ENCODE results near the gene NDUFS8. TPM values are rescaled to one million over a fixed set of nuclear protein-coding genes. Genes with fewer than 3 reads are reported as not detected.
A peak's percentile ranks its signal among the peaks of the same experiment; 100 is the strongest.
"Not testable (repeated sequence)": the region's sequence is repeated elsewhere in the genome, so short reads cannot be mapped to it uniquely, and the experiment has no call there.

Gene NDUFS8
- total RNA-seq, 4 donors from 2014 or later, result 155 to 226 (median 188) TPM

- peak; percentile 50 to 83 (median 68) for TF ChIP-seq CTCF (IDR thresholded peaks at IDR 0.05)
- Histone ChIP-seq H3K4me1 (peaks cover 0 to 25% (median 12%) of the 10 kb centered on the region in 4 donors), H3K27me3 (peaks cover 11% of the 10 kb centered on the region)
- in situ Hi-C loops (cut with MboI; ENCODE audit: low pct_ligation_motif_present in 1 of 4, low pct_unique_long_range_greater_than_20kb in 1 of 4, low sequenced_read_pairs in 3 of 4); H3K36me3 ChIP-seq; H3K9me3 ChIP-seq; H3K4me3 ChIP-seq; intact Hi-C loops (cut with DNase I; ENCODE audit: low total_unique reads); H3K27ac ChIP-seq: not testable (repeated sequence)
- 10% methylated on average over 12 of the region's 12 CpGs; no CpG with 5 or more reads in 1 of the 2 donors for WGBS, 2 donors (ENCODE audit: low coverage in 1 of 2)
- DNase-seq, result peak; percentile 76
These were observed 36.7 kb upstream of the NDUFS8 start for GRCh38 chr11:67993821-67994220.

- DNase-seq; intact Hi-C loops (cut with DNase I; ENCODE audit: low total_unique reads): not testable (repeated sequence)
These were observed 36.1 kb upstream of the NDUFS8 start for GRCh38 chr11:67994387-67994786.

GRCh38 chr11:67995129-67995528 lies 35.4 kb upstream of the NDUFS8 start:
- DNase-seq; in situ Hi-C loops (cut with MboI; ENCODE audit: low pct_ligation_motif_present in 1 of 4, low pct_unique_long_range_greater_than_20kb in 1 of 4, low sequenced_read_pairs in 3 of 4); intact Hi-C loops (cut with DNase I; ENCODE audit: low total_unique reads); H3K4me3 ChIP-seq; H3K36me3 ChIP-seq; H3K27ac ChIP-seq; H3K9me3 ChIP-seq: not testable (repeated sequence)
- 97% methylated on average over 3 of the region's 3 CpGs; no CpG with 5 or more reads in 1 of the 2 donors for WGBS, 2 donors (ENCODE audit: low coverage in 1 of 2)
- peaks cover 0 to 25% (median 12%) of the 10 kb centered on the region in 4 donors for H3K4me1 ChIP-seq
- peaks cover 11% of the 10 kb centered on the region for H3K27me3 ChIP-seq

More at GRCh38 chr11:67994387-67994786, 36.1 kb upstream of the NDUFS8 start:
- Histone ChIP-seq H3K27me3 (peaks cover 11% of the 10 kb centered on the region), H3K4me1 (peaks cover 0 to 25% (median 12%) of the 10 kb centered on the region in 4 donors)
- WGBS, 2 donors (ENCODE audit: low coverage in 1 of 2), result 91% methylated on average over 5 of the region's 5 CpGs; no CpG with 5 or more reads in 1 of the 2 donors
- in situ Hi-C loops (cut with MboI; ENCODE audit: low pct_ligation_motif_present in 1 of 4, low pct_unique_long_range_greater_than_20kb in 1 of 4, low sequenced_read_pairs in 3 of 4); H3K27ac ChIP-seq; H3K9me3 ChIP-seq; H3K36me3 ChIP-seq; H3K4me3 ChIP-seq: not testable (repeated sequence)

GRCh38 chr11:67995579-67995978 lies 34.9 kb upstream of the NDUFS8 start:
- Histone ChIP-seq H3K27me3 (peaks cover 11% of the 10 kb centered on the region), H3K4me1 (peaks cover 0 to 25% (median 12%) of the 10 kb centered on the region in 4 donors)
- H3K36me3 ChIP-seq; H3K4me3 ChIP-seq; H3K9me3 ChIP-seq; DNase-seq; H3K27ac ChIP-seq; intact Hi-C loops (cut with DNase I; ENCODE audit: low total_unique reads); in situ Hi-C loops (cut with MboI; ENCODE audit: low pct_ligation_motif_present in 1 of 4, low pct_unique_long_range_greater_than_20kb in 1 of 4, low sequenced_read_pairs in 3 of 4): not testable (repeated sequence)
- WGBS, 2 donors (ENCODE audit: low coverage in 1 of 2), result 81% methylated on average over 8 of the region's 14 CpGs; no CpG with 5 or more reads in 1 of the 2 donors

- Histone ChIP-seq H3K36me3 (no peaks in the 10 kb centered on the region), H3K27ac (peak overlapping the region in 1 of 4 donors; percentile 67), H3K4me1 (peaks cover 0 to 23% (median 11%) of the 10 kb centered on the region in 4 donors), H3K4me3 (no peak overlapping the region), H3K27me3 (peaks cover 8% of the 10 kb centered on the region), H3K9me3 (no peaks in the 10 kb centered on the region)
- DNase-seq, result no peak
- no peak for TF ChIP-seq POLR2AphosphoS5 (IDR thresholded peaks at IDR 0.05)
- in situ Hi-C loops (cut with MboI; ENCODE audit: low pct_ligation_motif_present in 1 of 4, low pct_unique_long_range_greater_than_20kb in 1 of 4, low sequenced_read_pairs in 3 of 4) (no loop called here), intact Hi-C loops (cut with DNase I; ENCODE audit: low total_unique reads) (no loop called here)
- WGBS, 2 donors (ENCODE audit: low coverage in 1 of 2), result 81 to 84% methylated on average over 2 to 12 of the region's 13 CpGs
These were observed 34.4 kb upstream of the NDUFS8 start for GRCh38 chr11:67996051-67996450.

GRCh38 chr11:67996622-67997474 lies 33.6 kb upstream of the NDUFS8 start:
- 73 to 82% methylated on average over 14 to 41 of the region's 41 CpGs for WGBS, 2 donors (ENCODE audit: low coverage in 1 of 2)
- DNase-seq, result peak; percentile 88
- H3K4me3 ChIP-seq, result peak overlapping the region in 1 of 4 donors; percentile 18
- no peaks in the 10 kb centered on the region for H3K36me3 ChIP-seq
- TF ChIP-seq CTCF (IDR thresholded peaks at IDR 0.05) (no peak), EP300 (IDR thresholded peaks at IDR 0.05; ENCODE audit: low read depth) (no peak), POLR2AphosphoS5 (IDR thresholded peaks at IDR 0.05) (peak in 1 of 3 donors; percentile 15), POLR2A (IDR thresholded peaks at IDR 0.05) (no peak)
- in situ Hi-C loops (cut with MboI; ENCODE audit: low pct_ligation_motif_present in 1 of 4, low pct_unique_long_range_greater_than_20kb in 1 of 4, low sequenced_read_pairs in 3 of 4), result no loop called here
- H3K27me3 ChIP-seq, result no peaks in the 10 kb centered on the region
- peaks cover 0 to 15% (median 4%) of the 10 kb centered on the region in 4 donors for H3K4me1 ChIP-seq
- peak overlapping the region; percentile 36 to 71 (median 62) for H3K27ac ChIP-seq
- H3K9me3 ChIP-seq, result no peaks in the 10 kb centered on the region
- intact Hi-C loops (cut with DNase I; ENCODE audit: low total_unique reads), result no loop called here

All from transverse colon (tissue), 4 donors.